GM21528 (cell line): Measurements from ENCODE around the gene MAPT.
"Not testable (repeated sequence)": the region's sequence is repeated elsewhere in the genome, so short reads cannot be mapped to it uniquely, and the experiment has no call there.

Source experiments
- ATAC-seq: cut with Tn5 transposase; IDR thresholded peaks from one replicate; pipeline ENCODE4 v1.9.1; 2021; ENCODE audit warnings: mild to moderate bottlenecking, moderate library complexity; ENCODE audit not compliant: unreplicated experiment, low FRiP score

MAPT gene

GRCh38 chr17:45923511-45924268 is 29.3 kb downstream of the MAPT start:
- ATAC-seq: no peak

GRCh38 chr17:45924332-45924820 is 30.0 kb downstream of the MAPT start:
- ATAC-seq: no peak

GRCh38 chr17:45925311-45925710 is 31.0 kb downstream of the MAPT start:
- no peak for ATAC-seq

- no peak for ATAC-seq
Observed at GRCh38 chr17:45927247-45927646, 32.9 kb downstream of the MAPT start.

- no peak for ATAC-seq
Observed at GRCh38 chr17:45929344-45929743, 35.0 kb downstream of the MAPT start.

GRCh38 chr17:45930420-45930951 is 36.1 kb downstream of the MAPT start:
- ATAC-seq: no peak

GRCh38 chr17:45931677-45932076 is 37.3 kb downstream of the MAPT start:
- no peak for ATAC-seq

- ATAC-seq: no peak
Observed at GRCh38 chr17:45934044-45934979, 40.0 kb downstream of the MAPT start.

GRCh38 chr17:45935197-45935709 is 40.9 kb downstream of the MAPT start:
- no peak for ATAC-seq

GRCh38 chr17:45935710-45936509 is 41.6 kb downstream of the MAPT start:
- ATAC-seq: no peak

GRCh38 chr17:45936610-45937009 is 42.3 kb downstream of the MAPT start:
- ATAC-seq: no peak

GRCh38 chr17:45937186-45937585 is 42.8 kb downstream of the MAPT start:
- not testable (repeated sequence) for ATAC-seq

GRCh38 chr17:45939395-45939794 is 45.0 kb downstream of the MAPT start:
- ATAC-seq: no peak

GRCh38 chr17:45940293-45940692 is 45.9 kb downstream of the MAPT start:
- ATAC-seq: no peak

- no peak for ATAC-seq
Observed at GRCh38 chr17:45940826-45941225, 46.5 kb downstream of the MAPT start.

GRCh38 chr17:45941395-45941794 is 47.0 kb downstream of the MAPT start:
- no peak for ATAC-seq

- no peak for ATAC-seq
Observed at GRCh38 chr17:45942284-45942683, 47.9 kb downstream of the MAPT start.

- ATAC-seq: no peak
Observed at GRCh38 chr17:45946841-45947256, 52.5 kb downstream of the MAPT start.

- no peak for ATAC-seq
Observed at GRCh38 chr17:45948498-45948880, 54.1 kb downstream of the MAPT start.
